ENCODE measurements around the gene BOK. TPM values are rescaled to one million over a fixed set of nuclear protein-coding genes. Genes with fewer than 3 reads are reported as not detected.

BOK gene
- total and polyA plus RNA-seq, 10 of the 15 experiments (the other 5 are each of a cell fraction or from before 2014, with no cell fraction given): 0.04 to 0.15 (median 0.12) TPM; not detected in 7

- no peak for TF ChIP-seq PRDM15 (CRISPR knock-in tag; IDR thresholded peaks at IDR 0.05)
- no peak for TF ChIP-seq HDAC2 (IDR thresholded peaks at IDR 0.05)
- TF ChIP-seq USF1 (IDR thresholded peaks at IDR 0.05; ENCODE audit: borderline replicate concordance, extremely low read length, insufficient read depth, low read depth, low read length): no peak
- TF ChIP-seq POU2F2 (IDR thresholded peaks at IDR 0.05; ENCODE audit: borderline replicate concordance, low read depth, low read length): no peak
Measured at GRCh38 chr2:241599615-241600014, 41.1 kb downstream of the BOK start (continued).

GRCh38 chr2:241601841-241602240 lies 43.3 kb downstream of the BOK start:
- Histone ChIP-seq H4K20me1 (ENCODE audit: control insufficient read depth, insufficient read depth) (no peaks in the 10 kb centered on the region), H3K36me3 (ENCODE audit: control insufficient read depth in 2 of 2, insufficient read depth in 2 of 2, low read length in 1 of 2) (peaks cover 15 to 18% of the 10 kb centered on the region in 2 experiments), H3K4me1 (ENCODE audit: control insufficient read depth, insufficient read depth, low read length) (no peaks in the 10 kb centered on the region), H3K27me3 (replicated peaks in 1 of 2; ENCODE audit: control insufficient read depth in 2 of 2, insufficient read depth in 2 of 2, low read length in 1 of 2) (no peaks in the 10 kb centered on the region), H3K27ac (ENCODE audit: control insufficient read depth, insufficient read depth) (no peak overlapping the region), H3K4me2 (ENCODE audit: control insufficient read depth, insufficient read depth) (no peak overlapping the region), H3K9ac (ENCODE audit: control insufficient read depth, insufficient read depth, low read length) (no peak overlapping the region), H3K79me2 (ENCODE audit: control insufficient read depth, insufficient read depth, low read length) (no peaks in the 10 kb centered on the region), H2AFZ (ENCODE audit: control insufficient read depth, low read depth, low read length) (no peak overlapping the region), H3K4me3 (no peak overlapping the region), H3K9me3 (replicated peaks; ENCODE audit: control insufficient read depth, insufficient read depth, low read length) (no peaks in the 10 kb centered on the region)
- BruUV-seq (replicated peaks): no TSS peak
- intact Hi-C loops (cut with micrococcal nuclease; ENCODE audit: unreplicated experiment): no loop called here
- no peak for DNase-seq (ENCODE audit: low read depth, low spot score)
- ATAC-seq: no peak
- FAIRE-seq: no peak
- SMC1A ChIA-PET (ENCODE audit: uncharacterized antibody, unreplicated experiment): no interaction called here
- 90% methylated on average over 13 of the region's 13 CpGs for WGBS (ENCODE audit: insufficient coverage, insufficient replicate concordance, low lambda C conversion rate, missing lambda C conversion rate)
- POLR2A ChIA-PET: no interaction called here
- CTCF ChIA-PET: no interaction called here
- in situ Hi-C loops (cut with MboI): no loop called here
- RAD21 ChIA-PET (ENCODE audit: unreplicated experiment): no interaction called here
- TF ChIP-seq ELK1 (IDR thresholded peaks at IDR 0.05; ENCODE audit: low read depth, low read length) (no peak), RAD51 (IDR thresholded peaks at IDR 0.05) (no peak), MTA2 (IDR thresholded peaks at IDR 0.05; ENCODE audit: low read depth) (no peak), MYC (IDR thresholded peaks at IDR 0.05; ENCODE audit: insufficient read depth, insufficient read length, insufficient replicate concordance, low read length, severe bottlenecking) (no peak), PBX3 (IDR thresholded peaks at IDR 0.05; ENCODE audit: insufficient replicate concordance, low read depth, low read length) (no peak), SIX5 (IDR thresholded peaks at IDR 0.05; ENCODE audit: low read depth, low read length, severe bottlenecking) (no peak), NR2C1 (IDR thresholded peaks at IDR 0.05) (no peak), GATAD2B (conservative IDR thresholded peaks at IDR 0.05; ENCODE audit: low read depth) (no peak), TAF1 (IDR thresholded peaks at IDR 0.05; ENCODE audit: borderline replicate concordance, low read depth, low read length) (no peak), PML (IDR thresholded peaks at IDR 0.05; ENCODE audit: low read length) (no peak), POLR2AphosphoS2 (IDR thresholded peaks at IDR 0.05; ENCODE audit: low read depth, low read length) (no peak), MEF2A (IDR thresholded peaks at IDR 0.05; ENCODE audit: insufficient read depth, low read depth, low read length) (no peak)

All from GM12878 (cell line).